Measurements from ENCODE around the gene TLE4.

The TLE4 gene

GRCh38 chr9:79572032-79572607, 355 bp downstream of the TLE4 start:
- peak in 1 of 2 experiments; percentile 18 for DNase-seq (ENCODE audit: low read depth in 2 of 2)

DNA sequence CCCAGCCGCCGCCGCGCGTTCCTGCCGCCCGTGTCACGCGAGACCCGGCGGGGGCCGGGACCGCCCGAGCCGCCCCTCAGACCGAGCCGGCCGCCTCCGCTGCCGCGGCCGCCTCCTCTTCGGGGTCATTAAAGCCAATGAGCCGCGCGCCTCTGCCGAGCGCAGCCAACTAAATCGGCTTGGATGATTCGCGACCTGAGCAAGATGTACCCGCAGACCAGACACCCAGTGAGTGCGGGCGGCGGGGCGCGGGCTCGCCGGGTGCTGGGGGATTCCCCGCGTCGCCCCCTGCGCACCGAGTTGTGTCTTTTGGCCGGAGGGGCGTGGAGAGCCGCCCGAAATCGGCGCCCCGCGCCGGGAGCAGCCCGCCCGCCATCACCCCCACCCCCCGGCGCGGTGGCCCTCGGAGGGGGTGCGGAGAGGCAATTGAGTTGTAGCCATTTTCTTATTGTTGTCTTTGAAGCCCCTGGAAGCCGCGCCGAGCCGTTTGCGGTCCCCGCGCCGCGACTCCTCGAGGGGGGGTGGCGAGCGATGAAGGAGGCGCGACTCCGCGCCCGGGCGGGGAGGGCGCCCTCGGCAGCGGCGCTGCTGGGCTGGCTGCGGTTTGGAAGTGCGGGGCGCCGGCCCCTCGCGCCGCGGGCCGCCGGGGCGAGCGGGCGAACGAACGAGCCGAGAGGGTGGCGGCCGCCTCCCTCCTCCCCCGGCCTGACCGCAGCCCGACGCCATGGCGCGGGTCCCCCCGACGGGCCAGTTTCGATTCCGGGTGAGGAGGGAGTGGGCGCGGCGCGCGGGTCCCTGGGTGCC, 1.0 kb downstream of the TLE4 start:
- peak; percentile 23 to 33 for DNase-seq (ENCODE audit: low read depth in 2 of 2)

- DNase-seq (ENCODE audit: low read depth in 2 of 2), result no peak
Measured at GRCh38 chr9:79573412-79573923, 1.7 kb downstream of the TLE4 start.

DNA sequence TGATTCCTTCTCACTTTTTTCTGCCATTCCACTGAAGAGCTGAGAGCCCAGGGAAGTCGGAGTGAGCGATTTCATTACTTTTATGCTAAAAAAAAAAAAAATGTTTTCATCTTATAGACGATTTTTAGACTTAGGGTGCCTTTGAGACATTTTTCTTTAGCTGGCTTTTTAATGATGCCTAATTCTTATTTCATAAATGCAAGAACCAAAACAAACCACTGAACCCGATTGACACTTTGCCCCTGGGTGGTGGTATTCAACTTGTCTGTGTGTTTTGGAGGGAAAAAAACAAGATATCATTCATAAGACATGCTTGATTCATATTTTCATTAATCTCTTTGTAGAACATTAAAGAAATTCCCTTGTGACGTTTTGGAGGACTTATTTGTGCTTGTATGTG, 2.4 kb downstream of the TLE4 start:
- DNase-seq (ENCODE audit: low read depth in 2 of 2), result no peak

DNA sequence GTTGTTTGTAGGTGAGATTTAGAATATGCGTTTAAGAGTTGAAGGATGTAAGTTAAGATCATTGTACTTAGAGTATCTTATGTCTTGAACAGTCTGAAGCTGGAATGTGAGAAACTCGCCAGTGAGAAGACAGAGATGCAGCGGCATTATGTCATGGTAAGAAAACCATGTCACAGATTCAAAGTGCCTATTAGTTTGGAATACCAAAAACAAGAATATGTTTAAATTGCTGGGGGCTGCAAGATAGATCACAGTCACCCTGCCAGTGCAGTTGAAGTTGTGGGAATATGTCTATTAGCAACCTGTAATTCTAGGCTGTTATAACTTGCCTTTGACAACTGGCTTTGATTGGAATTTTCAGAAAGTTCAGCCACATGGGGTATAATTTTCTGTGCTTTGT, 3.0 kb downstream of the TLE4 start:
- no peak for DNase-seq (ENCODE audit: low read depth in 2 of 2)

DNA sequence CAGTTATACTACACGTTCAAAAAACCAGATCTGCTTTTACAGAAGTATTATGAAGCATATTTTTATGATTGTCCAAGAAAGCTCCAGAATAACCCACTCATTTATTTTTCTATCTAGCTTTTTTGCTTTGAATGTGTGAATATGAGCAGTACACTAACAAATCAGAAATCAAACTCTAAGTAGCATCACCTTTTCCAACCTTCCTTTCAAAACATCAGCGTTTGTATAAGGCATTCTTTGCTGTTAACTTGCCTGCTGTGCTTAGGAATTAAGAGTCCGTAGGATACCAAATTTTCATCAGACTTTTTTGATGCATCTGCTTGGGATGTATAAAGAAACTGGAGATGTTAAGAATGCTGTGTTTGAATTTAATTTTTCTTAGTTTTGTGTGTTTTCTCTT, 3.8 kb downstream of the TLE4 start:
- no peak for DNase-seq (ENCODE audit: low read depth in 2 of 2)

DNA sequence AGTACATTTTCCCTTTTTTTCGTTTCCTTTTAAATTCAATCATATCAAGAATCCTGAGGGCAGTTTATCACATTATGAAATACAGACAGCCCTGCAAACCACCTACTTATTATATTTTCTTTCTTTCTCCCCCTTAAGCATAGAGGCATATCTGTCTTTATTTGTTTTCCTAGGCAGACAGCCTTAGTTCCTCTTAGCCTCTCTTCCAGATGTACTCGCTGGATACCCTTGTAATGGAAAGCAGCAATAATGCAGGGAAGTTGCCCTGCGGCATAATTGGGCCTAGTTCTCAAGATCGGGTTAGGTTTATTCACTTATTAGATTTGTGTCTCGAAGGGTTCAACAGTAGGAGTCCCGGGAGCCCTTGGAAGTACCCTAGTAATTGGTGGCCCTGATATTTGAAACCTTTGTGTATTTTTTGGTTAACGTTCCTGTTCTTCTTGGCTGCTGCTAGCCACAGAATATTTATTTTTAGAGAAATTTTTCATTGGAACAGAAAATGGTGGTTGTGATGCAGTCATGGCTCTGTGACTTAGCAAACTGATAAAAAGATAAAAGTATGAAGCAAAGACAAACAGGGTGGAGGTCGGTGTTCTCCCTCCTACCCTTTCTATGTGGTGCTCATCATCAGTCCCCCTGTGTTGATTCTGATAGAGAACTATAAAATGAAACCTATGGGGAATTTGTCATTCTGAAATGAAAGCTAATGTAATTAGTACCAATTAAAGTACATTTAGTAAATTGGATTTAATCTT, 6.4 kb downstream of the TLE4 start:
- no peak for DNase-seq (ENCODE audit: low read depth in 2 of 2)

DNA sequence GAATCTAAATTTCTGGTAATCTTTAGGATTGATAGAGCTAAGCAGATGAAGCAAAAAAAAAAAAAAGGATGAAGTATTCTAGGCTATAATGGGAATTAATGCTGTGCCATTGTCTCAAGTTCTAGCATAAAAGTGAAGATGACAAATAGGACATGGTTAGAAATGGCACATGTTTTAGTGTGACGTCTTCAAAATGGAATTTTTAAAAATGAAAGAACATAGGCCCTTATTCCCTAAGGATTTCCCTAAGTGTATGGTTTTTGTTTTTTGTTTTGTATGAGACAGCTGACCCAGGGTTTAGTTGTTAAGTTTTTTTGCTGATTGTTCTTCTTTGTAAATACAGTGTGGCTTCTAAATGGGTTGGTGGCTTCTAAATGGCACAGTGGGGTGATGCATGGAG, 7.1 kb downstream of the TLE4 start:
- no peak for DNase-seq (ENCODE audit: low read depth in 2 of 2)

GRCh38 chr9:79579624-79580023, 7.9 kb downstream of the TLE4 start:
- DNase-seq (ENCODE audit: low read depth in 2 of 2), result no peak

GRCh38 chr9:79580055-79580454, 8.3 kb downstream of the TLE4 start:
- DNase-seq (ENCODE audit: low read depth in 2 of 2), result no peak

DNA sequence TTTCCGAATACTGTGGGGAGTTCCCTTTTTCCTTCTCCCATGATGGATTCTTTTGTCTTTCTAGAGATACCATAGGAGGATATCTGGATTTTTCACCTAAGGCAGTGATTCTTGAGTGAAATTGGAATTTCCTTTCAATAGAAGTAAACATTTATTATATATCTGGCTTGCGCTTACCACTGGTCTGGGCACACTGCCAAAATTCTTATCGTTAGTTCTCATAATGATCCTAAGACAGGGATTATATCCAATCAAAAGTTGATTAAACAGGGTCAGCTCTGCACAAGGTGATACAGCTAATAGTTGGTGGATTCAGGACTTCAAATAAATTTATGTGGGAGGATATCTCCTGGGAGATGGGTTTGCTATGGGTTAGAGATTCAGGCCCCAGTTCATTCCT, 9.6 kb downstream of the TLE4 start:
- DNase-seq (ENCODE audit: low read depth in 2 of 2), result no peak

DNA sequence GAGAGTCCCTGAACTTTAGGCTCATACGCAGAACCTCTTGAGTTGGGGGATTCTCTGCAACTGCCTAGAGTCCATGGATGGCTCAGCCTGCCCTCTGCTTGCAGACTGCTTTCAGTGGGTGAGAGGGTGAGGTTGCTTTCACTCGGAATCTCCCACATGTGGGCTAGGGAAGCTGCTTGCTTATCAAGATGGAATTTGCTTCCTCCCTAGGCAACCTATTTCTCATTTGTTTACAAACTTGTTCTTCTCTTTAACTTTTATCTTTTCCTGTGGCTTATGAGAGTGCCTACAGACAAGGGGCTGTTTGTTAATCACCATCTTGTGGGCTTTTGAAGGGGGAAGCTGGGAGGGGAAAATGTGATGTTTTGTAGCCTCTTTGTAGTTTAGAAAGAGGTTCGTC, 10.0 kb downstream of the TLE4 start:
- DNase-seq (ENCODE audit: low read depth in 2 of 2), result no peak

DNA sequence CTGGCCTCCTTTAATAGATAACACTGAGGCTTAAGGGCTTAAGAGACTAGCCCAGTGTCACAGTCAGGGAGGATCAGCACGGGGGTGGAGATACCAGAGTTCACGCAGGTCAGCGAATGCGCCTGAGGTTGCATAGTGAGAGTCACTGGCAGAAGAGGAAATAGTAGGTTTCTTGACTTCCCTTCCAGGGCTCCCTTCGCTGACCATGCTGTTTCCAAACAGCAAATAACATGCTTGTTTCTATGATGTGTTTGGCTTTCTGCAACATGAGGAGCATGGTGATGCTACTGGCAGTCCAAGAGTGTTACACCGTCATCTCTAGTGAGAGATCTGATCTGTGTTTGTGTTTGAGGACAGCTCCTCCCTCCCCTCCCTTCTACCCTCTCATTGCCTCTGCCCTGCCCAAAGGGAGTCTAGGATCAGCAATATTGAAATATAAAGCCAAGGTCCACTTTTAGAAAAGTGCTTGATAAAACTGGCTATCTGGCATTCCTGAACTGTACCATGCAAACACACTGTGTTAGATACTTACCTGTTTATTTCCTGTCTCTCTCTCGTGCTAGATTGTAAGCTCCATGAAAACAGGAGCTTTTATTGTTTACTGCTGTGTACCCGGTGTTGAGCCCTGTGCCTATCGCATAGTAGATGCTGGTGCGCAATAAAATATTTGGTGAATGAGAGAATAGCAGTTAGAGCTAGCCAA, 12.3 kb downstream of the TLE4 start:
- no peak for DNase-seq (ENCODE audit: low read depth in 2 of 2)

DNA sequence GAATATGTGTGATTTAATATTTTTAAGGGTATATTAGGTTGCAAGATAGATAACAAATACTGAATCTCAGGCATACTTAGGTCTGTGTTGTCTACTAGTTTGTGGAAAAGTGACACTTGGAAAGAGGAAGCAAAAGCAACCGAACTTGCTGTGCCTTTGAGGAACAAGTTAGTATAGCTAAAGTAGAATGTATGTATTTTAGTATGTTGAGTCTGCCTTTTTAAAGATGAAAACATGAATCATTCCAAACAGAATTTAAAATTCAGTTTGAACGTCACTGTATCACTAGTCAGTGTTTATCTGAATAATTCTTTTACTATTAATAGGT, 12.9 kb downstream of the TLE4 start:
- no peak for DNase-seq (ENCODE audit: low read depth in 2 of 2)

DNA sequence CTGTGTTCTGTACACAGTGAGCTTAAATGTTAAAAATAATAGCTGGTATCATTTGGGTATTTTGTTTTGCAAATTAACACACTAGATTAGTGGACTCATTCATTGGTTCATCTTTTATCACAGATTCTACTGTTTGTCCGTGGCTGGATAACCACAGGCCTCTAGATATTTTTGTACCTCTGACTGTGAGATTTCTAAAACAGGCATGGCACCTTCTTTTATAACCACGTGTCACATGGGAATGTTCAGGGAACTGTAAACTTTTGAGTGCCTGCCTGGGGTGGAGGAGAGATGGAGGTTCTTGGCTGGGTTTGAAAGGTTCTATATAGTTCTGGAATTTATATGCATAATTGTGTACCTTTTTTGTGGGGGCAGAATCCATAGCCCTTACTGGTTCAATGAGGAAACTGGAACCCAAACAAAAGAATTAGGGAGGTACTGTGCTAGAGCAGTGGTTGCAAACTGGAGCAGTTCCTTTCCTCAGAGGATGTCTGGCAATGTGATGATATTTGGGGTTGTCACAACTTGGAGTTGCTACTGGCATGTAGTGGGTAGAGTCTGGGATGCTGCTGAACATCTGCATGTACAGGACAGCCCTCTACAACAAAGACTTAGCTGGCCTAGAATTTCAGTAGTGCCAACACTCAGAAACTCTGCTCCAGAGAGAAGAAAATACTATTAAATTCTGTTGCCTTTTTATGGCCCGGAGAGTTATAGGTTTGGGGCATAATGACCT, 16.9 kb downstream of the TLE4 start:
- DNase-seq (ENCODE audit: low read depth in 2 of 2), result no peak

GRCh38 chr9:79591458-79591857, 19.7 kb downstream of the TLE4 start:
- DNase-seq (ENCODE audit: low read depth in 2 of 2), result no peak

GRCh38 chr9:79592726-79593493, 21.1 kb downstream of the TLE4 start:
- no peak for DNase-seq (ENCODE audit: low read depth in 2 of 2)

DNA sequence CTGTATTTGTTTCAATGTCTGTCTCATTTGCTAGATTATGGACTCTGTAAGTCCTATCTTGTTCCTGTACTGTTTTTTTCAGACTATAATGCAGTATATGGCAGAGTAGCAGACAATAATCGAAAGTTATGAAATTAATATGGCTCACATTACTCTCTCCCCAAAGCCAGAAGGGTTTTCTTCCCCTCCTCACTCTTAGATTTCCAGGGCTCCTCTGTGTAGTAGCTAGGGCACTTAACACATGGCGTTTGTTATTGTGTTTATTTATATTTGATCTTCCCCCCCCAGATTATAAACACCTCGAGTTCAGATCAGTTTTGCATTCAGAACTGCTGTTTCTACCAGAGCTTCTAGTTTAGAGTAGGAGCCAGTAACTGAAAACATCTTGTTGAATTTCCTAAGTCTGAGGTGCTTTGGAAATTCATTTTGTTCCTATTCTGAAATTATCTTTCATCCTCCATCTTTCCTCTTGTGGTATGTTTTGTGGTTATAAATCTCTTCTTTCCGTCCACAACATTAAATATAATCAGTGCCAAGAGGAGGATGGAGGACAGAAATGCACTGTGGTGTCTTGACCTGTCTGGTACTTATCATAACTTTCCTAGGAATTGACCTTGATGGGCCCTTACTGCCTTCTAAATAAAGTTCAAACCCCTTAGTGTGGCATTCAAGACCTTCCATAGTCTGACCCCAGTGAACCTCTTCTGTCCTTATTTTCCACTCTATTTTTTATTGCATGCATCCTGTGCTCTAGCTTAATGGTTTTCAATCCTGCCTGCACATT, 27.0 kb downstream of the TLE4 start:
- DNase-seq (ENCODE audit: low read depth in 2 of 2), result no peak

DNA sequence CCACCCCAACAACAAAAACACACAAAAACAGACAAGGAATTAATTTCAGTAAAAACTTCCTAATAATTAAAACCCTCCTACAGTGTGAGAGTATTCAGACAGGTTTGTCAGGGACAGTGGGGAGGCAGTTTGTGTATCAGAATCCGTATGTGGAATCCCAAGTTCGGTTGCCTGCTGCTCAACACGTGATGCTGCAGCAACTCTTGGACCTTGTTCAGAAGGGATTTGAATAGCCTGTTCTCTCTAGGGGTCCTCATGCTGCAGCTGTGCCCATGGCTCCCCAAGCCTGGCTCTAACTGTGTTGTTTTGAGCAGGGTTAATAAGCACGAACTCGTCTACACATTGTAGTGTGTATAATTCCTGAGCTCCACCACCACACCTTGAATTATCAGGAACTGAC, 28.7 kb downstream of the TLE4 start:
- DNase-seq (ENCODE audit: low read depth in 2 of 2), result no peak
